ENCODE results near the gene NHEJ1. TPM values are rescaled to one million over a fixed set of nuclear protein-coding genes. Genes with fewer than 3 reads are reported as not detected.

NHEJ1 gene
- polyA plus RNA-seq, 5 donors, result 14.8 to 20.9 (median 17.5) TPM

DNA sequence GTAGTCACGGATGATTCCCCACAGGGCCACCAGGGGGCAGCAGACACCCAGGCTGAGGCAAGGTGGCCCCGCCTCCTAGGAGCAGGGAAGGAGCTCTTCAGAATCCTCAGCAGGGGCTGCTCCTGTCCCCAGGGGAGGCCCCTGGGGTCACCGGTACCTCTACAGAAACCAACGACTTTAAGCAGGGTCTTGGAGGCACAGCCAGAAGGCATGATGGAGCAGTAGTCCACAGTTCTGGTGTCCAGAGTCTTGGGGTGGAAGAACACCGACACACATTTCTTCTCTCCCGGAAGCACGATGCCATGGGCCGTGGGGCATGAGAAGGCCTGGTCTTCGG lies 130.8 kb downstream of the NHEJ1 start:
- DNase-seq, result peak; percentile 52 to 68

DNA sequence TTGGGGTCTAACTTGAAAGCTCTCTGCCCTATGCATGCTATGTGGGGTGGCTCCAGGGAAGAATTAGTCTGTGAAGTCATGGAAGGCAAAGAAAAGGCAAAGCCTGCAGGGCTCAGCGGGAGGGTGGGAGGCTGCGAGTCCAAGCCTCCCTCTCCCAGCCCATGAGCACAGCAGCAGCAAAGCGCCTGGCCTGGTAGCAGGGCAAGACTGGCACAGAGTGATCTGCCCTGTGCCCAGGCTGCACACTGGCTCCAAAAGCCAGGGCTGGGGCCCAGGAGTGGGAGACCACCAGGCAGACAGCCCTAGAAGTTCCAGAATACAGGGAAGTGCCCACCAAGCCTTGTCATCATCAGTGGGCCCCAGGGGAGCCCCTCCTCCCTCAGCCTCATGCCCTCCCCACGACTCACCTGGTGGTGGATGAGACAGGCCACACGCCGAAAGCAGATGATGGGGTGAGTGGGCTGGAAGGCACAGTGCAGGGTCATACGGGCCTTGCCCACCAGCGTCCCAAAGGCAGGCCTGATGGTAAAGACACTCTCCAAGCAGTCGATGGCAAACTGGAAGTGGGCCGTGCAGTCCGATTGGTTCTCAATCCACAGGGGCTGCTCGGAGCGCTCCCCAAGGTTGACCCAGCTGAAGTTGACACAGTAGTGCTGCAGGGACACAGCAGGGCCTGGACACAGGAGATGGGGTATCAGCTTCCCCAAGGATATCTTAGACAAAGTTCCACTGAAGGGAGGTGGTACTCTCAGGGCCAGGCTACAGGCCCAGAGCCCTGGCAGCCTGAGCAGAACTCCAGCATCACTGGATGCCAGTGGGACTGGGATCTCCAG lies 131.4 kb downstream of the NHEJ1 start:
- no peak for DNase-seq

DNA sequence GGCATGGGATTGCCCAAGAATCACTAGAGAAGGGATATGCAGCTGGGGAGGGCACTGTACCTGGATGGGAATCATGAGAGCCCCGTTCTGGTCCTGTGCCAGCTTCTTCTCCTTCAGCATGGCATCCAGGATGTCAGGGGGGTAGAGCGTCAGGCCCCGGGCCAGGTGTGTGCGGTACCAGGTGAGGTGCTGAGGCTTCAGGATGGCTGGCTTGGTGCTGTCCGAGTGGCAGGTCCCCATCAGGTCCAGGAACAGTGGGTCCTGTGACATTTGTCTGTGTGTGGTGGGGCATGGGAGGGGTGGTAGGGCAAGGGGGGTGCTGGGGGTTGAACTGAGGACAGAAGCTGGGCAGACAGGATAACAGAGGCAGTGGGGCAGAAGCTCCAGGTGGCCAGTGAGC lies 132.5 kb downstream of the NHEJ1 start:
- DNase-seq, result no peak

DNA sequence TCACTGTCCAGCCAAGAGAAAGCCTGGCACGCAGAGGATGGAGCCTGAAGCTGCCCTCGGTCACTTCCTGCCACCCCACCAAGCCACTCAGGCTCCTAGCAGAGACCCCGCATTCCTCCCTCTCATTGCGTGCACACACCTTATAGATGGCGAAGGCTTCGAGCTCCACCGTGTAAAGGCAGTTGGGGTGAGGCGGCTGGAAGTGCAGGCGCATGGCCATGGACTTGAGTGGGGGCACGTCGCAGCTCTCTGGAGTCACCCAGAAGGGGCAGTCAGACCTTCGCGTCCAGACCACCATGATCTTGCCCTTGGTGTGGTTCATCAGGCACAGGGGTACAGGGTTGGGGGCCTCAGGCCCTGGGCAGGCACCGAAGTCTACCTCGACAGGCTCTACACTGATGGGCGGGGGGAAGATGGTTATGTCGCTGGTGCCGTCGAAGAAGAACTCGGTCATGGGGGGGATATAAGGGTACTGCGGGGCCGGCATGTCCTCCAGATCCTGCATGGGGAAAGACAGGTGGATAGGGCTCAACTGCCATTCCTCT lies 133.0 kb downstream of the NHEJ1 start:
- DNase-seq, result no peak

DNA sequence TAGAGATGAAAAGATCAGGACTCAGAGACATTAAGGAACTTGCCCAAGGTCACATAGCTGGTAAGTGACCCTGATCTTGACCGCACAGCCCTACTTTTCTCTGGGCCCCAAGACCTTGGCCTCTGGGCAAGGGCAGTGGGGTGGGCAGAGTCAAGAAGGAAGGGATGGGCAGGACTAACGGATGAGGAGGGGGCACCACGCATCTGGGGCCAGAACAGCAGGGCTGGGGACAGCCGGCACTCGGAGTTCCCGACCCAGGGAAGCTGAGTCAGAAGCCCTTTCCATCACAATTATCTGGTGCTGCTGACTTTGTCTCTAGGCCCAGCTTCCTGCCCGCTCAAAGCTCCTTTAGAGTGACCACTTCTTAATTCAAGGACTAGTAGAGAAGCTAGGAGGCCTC lies 133.7 kb downstream of the NHEJ1 start:
- no peak for DNase-seq

DNA sequence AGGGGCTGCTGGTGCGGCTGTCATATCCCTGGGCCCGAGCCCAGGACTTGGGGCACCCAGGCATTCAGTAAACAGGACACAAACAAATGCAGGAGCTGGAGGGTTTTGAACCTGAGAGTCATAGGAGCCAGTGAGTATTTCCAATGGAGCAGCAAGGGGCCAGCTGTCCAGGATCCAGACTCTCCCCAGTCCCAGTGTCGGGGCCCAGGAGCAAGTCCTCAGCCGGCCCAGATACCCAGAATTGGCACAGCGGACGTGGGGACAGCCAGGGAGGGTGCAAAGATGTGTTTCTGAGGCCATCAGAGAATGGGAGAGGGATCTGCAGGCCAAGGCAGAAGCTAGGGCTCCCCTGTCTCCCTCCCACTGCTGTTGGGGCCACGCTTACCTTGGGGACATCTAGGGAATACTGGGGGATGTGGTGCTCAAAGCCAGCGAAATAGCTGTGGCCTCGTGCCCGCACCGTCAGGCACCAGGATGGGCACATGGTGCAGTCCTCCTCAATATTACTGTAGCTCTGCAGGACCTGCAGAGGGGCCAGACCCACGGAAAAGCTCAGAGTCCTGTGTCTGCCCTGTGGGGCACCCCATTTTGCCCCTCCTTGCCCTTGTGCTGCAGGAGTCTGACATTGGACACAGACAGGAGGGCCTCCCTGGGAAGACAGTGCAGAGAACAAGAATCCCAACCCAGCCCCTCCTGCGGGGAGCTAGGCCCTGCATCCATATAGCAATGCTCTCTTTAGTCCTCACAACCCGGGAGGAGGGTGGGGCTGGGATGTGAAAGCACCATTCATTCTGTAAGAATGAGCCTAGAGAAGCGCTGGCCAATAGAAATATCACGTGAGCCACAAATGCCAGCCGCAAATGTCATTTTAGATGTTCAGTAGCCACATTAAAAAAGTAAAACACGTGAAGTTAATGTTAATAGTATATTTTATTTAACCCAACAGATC lies 134.7 kb downstream of the NHEJ1 start:
- DNase-seq, result no peak

Other genes with a start within 250 kb of the NHEJ1 start
- gene CDK5R2, start 201.1 kb downstream of the NHEJ1 start, polyA plus RNA-seq (ENCODE audit: insufficient read depth in 1 of 5, insufficient read length in 5 of 5, low replicate concordance in 1 of 5), result under 1 TPM; 0.09 to 0.28 (median 0.18) TPM
- gene FEV, start 175.6 kb downstream of the NHEJ1 start, polyA plus RNA-seq (ENCODE audit: insufficient read depth in 1 of 5, insufficient read length in 5 of 5, low replicate concordance in 1 of 5), result not detected
- gene CRYBA2, start 167.4 kb downstream of the NHEJ1 start, polyA plus RNA-seq (ENCODE audit: insufficient read depth in 1 of 5, insufficient read length in 5 of 5, low replicate concordance in 1 of 5), result not detected
- gene CFAP65, start 119.3 kb downstream of the NHEJ1 start, polyA plus RNA-seq (ENCODE audit: insufficient read depth in 1 of 5, insufficient read length in 5 of 5, low replicate concordance in 1 of 5), result 1 to 10 TPM in 4 of 5 donors, under 1 TPM in 1; 0.60 to 4.5 (median 3.1) TPM
- 1 to 10 TPM; 1.2 to 3.7 (median 2.1) TPM for gene IHH, start 99.9 kb downstream of the NHEJ1 start, polyA plus RNA-seq (ENCODE audit: insufficient read depth in 1 of 5, insufficient read length in 5 of 5, low replicate concordance in 1 of 5)
- 1 to 10 TPM; 3.6 to 4.8 (median 3.9) TPM for gene SLC23A3, start 9.2 kb upstream of the NHEJ1 start, polyA plus RNA-seq (ENCODE audit: insufficient read depth in 1 of 5, insufficient read length in 5 of 5, low replicate concordance in 1 of 5)
- gene CNPPD1, start 16.1 kb upstream of the NHEJ1 start, polyA plus RNA-seq (ENCODE audit: insufficient read depth in 1 of 5, insufficient read length in 5 of 5, low replicate concordance in 1 of 5), result 10 to 100 TPM; 35.5 to 46.1 (median 38.5) TPM
- gene RETREG2, start 17.5 kb upstream of the NHEJ1 start, polyA plus RNA-seq (ENCODE audit: insufficient read depth in 1 of 5, insufficient read length in 5 of 5, low replicate concordance in 1 of 5), result 10 to 100 TPM; 73.4 to 88.4 (median 80.1) TPM
- gene ZFAND2B, start 46.0 kb upstream of the NHEJ1 start, polyA plus RNA-seq (ENCODE audit: insufficient read depth in 1 of 5, insufficient read length in 5 of 5, low replicate concordance in 1 of 5), result 10 to 100 TPM; 31.5 to 45.9 (median 35.8) TPM
- gene ABCB6, start 58.1 kb upstream of the NHEJ1 start, polyA plus RNA-seq (ENCODE audit: insufficient read depth in 1 of 5, insufficient read length in 5 of 5, low replicate concordance in 1 of 5), result 10 to 100 TPM; 25.4 to 41.5 (median 30.1) TPM
- gene ATG9A, start 68.8 kb upstream of the NHEJ1 start, polyA plus RNA-seq (ENCODE audit: insufficient read depth in 1 of 5, insufficient read length in 5 of 5, low replicate concordance in 1 of 5), result 10 to 100 TPM; 38.7 to 44.8 (median 40.3) TPM
- gene ANKZF1, start 69.0 kb upstream of the NHEJ1 start, polyA plus RNA-seq (ENCODE audit: insufficient read depth in 1 of 5, insufficient read length in 5 of 5, low replicate concordance in 1 of 5), result 10 to 100 TPM; 58.2 to 87.0 (median 64.9) TPM
- 10 to 100 TPM; 11.2 to 17.4 (median 15.2) TPM for gene GLB1L, start 84.6 kb upstream of the NHEJ1 start, polyA plus RNA-seq (ENCODE audit: insufficient read depth in 1 of 5, insufficient read length in 5 of 5, low replicate concordance in 1 of 5)
- 10 to 100 TPM; 32.1 to 36.2 (median 35.2) TPM for gene STK16, start 84.7 kb upstream of the NHEJ1 start, polyA plus RNA-seq (ENCODE audit: insufficient read depth in 1 of 5, insufficient read length in 5 of 5, low replicate concordance in 1 of 5)
- 1 to 10 TPM in 4 of 5 donors, under 1 TPM in 1; 0.34 to 5.7 (median 4.3) TPM for gene TUBA4B, start 92.4 kb upstream of the NHEJ1 start, polyA plus RNA-seq (ENCODE audit: insufficient read depth in 1 of 5, insufficient read length in 5 of 5, low replicate concordance in 1 of 5)
- gene TUBA4A, start 93.1 kb upstream of the NHEJ1 start, polyA plus RNA-seq (ENCODE audit: insufficient read depth in 1 of 5, insufficient read length in 5 of 5, low replicate concordance in 1 of 5), result 10 to 100 TPM; 24.7 to 51.2 (median 38.0) TPM
- 10 to 100 TPM; 56.5 to 81.6 (median 74.9) TPM for gene DNAJB2, start 118.6 kb upstream of the NHEJ1 start, polyA plus RNA-seq (ENCODE audit: insufficient read depth in 1 of 5, insufficient read length in 5 of 5, low replicate concordance in 1 of 5)
- 1 to 10 TPM in 2 of 5 donors, under 1 TPM in 3; 0.30 to 1.2 (median 0.69) TPM for gene PTPRN, start 148.6 kb upstream of the NHEJ1 start, polyA plus RNA-seq (ENCODE audit: insufficient read depth in 1 of 5, insufficient read length in 5 of 5, low replicate concordance in 1 of 5)
- gene RESP18, start 171.9 kb upstream of the NHEJ1 start, polyA plus RNA-seq (ENCODE audit: insufficient read depth in 1 of 5, insufficient read length in 5 of 5, low replicate concordance in 1 of 5), result not detected
- gene DNPEP, start 227.1 kb upstream of the NHEJ1 start, polyA plus RNA-seq (ENCODE audit: insufficient read depth in 1 of 5, insufficient read length in 5 of 5, low replicate concordance in 1 of 5), result 10 to 100 TPM; 48.3 to 89.7 (median 71.3) TPM

All from right lung (tissue), 5 donors.